Measurements from ENCODE around the gene GPC6.

DNA sequence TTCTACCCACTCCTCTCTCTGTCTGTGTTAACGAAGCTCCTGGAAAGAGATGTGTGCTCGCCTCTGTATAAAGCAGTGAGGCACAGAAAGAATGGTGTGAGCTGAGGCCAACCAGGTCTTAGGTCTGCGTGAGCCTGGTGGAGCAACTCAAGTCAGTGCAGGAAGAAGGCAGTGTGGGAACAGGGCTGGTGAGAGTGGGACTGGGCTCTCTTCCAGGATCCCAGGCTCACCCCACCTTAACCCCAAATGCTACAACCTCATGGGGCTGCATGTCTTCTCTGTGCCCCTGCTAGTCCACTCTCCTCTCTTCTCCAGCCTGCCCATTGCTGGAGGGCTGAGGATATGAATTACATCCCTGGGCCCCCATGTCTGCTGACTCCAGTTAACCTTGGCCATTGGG is 1125.5 kb downstream of the GPC6 start:
- TF ChIP-seq, protein P1, sequence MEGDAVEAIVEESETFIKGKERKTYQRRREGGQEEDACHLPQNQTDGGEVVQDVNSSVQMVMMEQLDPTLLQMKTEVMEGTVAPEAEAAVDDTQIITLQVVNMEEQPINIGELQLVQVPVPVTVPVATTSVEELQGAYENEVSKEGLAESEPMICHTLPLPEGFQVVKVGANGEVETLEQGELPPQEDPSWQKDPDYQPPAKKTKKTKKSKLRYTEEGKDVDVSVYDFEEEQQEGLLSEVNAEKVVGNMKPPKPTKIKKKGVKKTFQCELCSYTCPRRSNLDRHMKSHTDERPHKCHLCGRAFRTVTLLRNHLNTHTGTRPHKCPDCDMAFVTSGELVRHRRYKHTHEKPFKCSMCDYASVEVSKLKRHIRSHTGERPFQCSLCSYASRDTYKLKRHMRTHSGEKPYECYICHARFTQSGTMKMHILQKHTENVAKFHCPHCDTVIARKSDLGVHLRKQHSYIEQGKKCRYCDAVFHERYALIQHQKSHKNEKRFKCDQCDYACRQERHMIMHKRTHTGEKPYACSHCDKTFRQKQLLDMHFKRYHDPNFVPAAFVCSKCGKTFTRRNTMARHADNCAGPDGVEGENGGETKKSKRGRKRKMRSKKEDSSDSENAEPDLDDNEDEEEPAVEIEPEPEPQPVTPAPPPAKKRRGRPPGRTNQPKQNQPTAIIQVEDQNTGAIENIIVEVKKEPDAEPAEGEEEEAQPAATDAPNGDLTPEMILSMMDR (IDR thresholded peaks at IDR 0.05): no peak
- TF ChIP-seq POLR2A (IDR thresholded peaks at IDR 0.05): no peak

Measured in uterus (tissue), 2 donors.